Duodenal mucosa (tissue), 2 donors: ENCODE measurements around the gene IBA57.

Experiments used
- H3K27ac ChIP-seq: one replicate; pipeline ENCODE4 v1.7.0; 2013; ENCODE audit warnings: low read depth, low read length
- H3K27me3 ChIP-seq, 2 donors: one replicate each; pipeline ENCODE4 v1.7.0; 2013; ENCODE audit warnings: low read length in 2 of 2, control low read depth in 1 of 2; ENCODE audit not compliant: insufficient read depth in 2 of 2, control insufficient read depth in 1 of 2
- H3K36me3 ChIP-seq, 2 donors: one replicate each; pipeline ENCODE4 v1.7.0; 2013; ENCODE audit warnings: low read length in 2 of 2, control low read depth in 1 of 2; ENCODE audit not compliant: insufficient read depth in 2 of 2, control insufficient read depth in 1 of 2
- H3K4me1 ChIP-seq, 2 donors: one replicate each; pipeline ENCODE4 v1.7.0; 2013; ENCODE audit warnings: low read length in 2 of 2, control low read depth in 1 of 2; ENCODE audit not compliant: insufficient read depth in 2 of 2, control insufficient read depth in 1 of 2
- H3K4me3 ChIP-seq, 2 donors: one replicate each; pipeline ENCODE4 v1.7.0; 2013; ENCODE audit warnings: low read length in 2 of 2, low read depth in 1 of 2
- H3K9ac ChIP-seq, 2 donors: one replicate each; pipeline ENCODE4 v1.7.0; 2013; ENCODE audit warnings: low read length in 2 of 2, low read depth in 1 of 2
- H3K9me3 ChIP-seq, 2 donors: one replicate each; pipeline ENCODE4 v1.7.0; 2013; ENCODE audit warnings: low read length in 2 of 2, control low read depth in 1 of 2; ENCODE audit not compliant: control insufficient read depth in 1 of 2

Gene IBA57

GRCh38 chr1:228150120-228150460, 15.5 kb upstream of the IBA57 start:
- H3K4me3 ChIP-seq, result no peak overlapping the region

GRCh38 chr1:228150461-228151179, 15.0 kb upstream of the IBA57 start:
- H3K27ac ChIP-seq, result no peak overlapping the region
- H3K4me3 ChIP-seq, result no peak overlapping the region
- no peaks in the 10 kb centered on the region for H3K9me3 ChIP-seq
- H3K9ac ChIP-seq, result peak overlapping the region in 1 of 2 donors; percentile 18
- H3K36me3 ChIP-seq, result peaks cover 8 to 32% of the 10 kb centered on the region in 2 donors
- no peaks in the 10 kb centered on the region for H3K27me3 ChIP-seq
- H3K4me1 ChIP-seq, result peaks cover 0 to 8% of the 10 kb centered on the region in 2 donors

More at GRCh38 chr1:228150120-228150460, 15.5 kb upstream of the IBA57 start:
- no peak overlapping the region for H3K9ac ChIP-seq
- H3K4me1 ChIP-seq, result peaks cover 0 to 8% of the 10 kb centered on the region in 2 donors
- peak overlapping the region; percentile 42 for H3K27ac ChIP-seq
- H3K36me3 ChIP-seq, result peaks cover 8 to 36% of the 10 kb centered on the region in 2 donors
- H3K9me3 ChIP-seq, result no peaks in the 10 kb centered on the region
- no peaks in the 10 kb centered on the region for H3K27me3 ChIP-seq

GRCh38 chr1:228151180-228151925, 14.3 kb upstream of the IBA57 start:
- Histone ChIP-seq H3K36me3 (peaks cover 3 to 25% of the 10 kb centered on the region in 2 donors), H3K4me3 (no peak overlapping the region), H3K4me1 (peaks cover 0 to 8% of the 10 kb centered on the region in 2 donors), H3K27me3 (no peaks in the 10 kb centered on the region), H3K9me3 (no peaks in the 10 kb centered on the region), H3K27ac (no peak overlapping the region), H3K9ac (no peak overlapping the region)

GRCh38 chr1:228152097-228152917, 13.3 kb upstream of the IBA57 start:
- no peak overlapping the region for H3K27ac ChIP-seq
- H3K9me3 ChIP-seq, result no peaks in the 10 kb centered on the region
- peaks cover 0 to 16% of the 10 kb centered on the region in 2 donors for H3K36me3 ChIP-seq
- H3K9ac ChIP-seq, result no peak overlapping the region
- no peaks in the 10 kb centered on the region for H3K27me3 ChIP-seq
- no peak overlapping the region for H3K4me3 ChIP-seq
- peaks cover 0 to 8% of the 10 kb centered on the region in 2 donors for H3K4me1 ChIP-seq

- no peak overlapping the region for H3K4me3 ChIP-seq
These were observed 12.7 kb upstream of the IBA57 start for GRCh38 chr1:228152918-228153258.

GRCh38 chr1:228154021-228154669, 11.5 kb upstream of the IBA57 start:
- no peak overlapping the region for H3K27ac ChIP-seq
- no peaks in the 10 kb centered on the region for H3K36me3 ChIP-seq
- no peaks in the 10 kb centered on the region for H3K9me3 ChIP-seq
- no peak overlapping the region for H3K9ac ChIP-seq
- no peak overlapping the region for H3K4me3 ChIP-seq
- peaks cover 0 to 2% of the 10 kb centered on the region in 2 donors for H3K27me3 ChIP-seq
- H3K4me1 ChIP-seq, result peaks cover 0 to 8% of the 10 kb centered on the region in 2 donors

More at GRCh38 chr1:228152918-228153258, 12.7 kb upstream of the IBA57 start:
- H3K36me3 ChIP-seq, result peaks cover 0 to 10% of the 10 kb centered on the region in 2 donors
- no peak overlapping the region for H3K27ac ChIP-seq
- no peaks in the 10 kb centered on the region for H3K27me3 ChIP-seq
- peaks cover 0 to 8% of the 10 kb centered on the region in 2 donors for H3K4me1 ChIP-seq
- H3K9me3 ChIP-seq, result no peaks in the 10 kb centered on the region
- no peak overlapping the region for H3K9ac ChIP-seq

GRCh38 chr1:228154670-228155571, 10.7 kb upstream of the IBA57 start:
- H3K4me1 ChIP-seq, result peaks cover 0 to 8% of the 10 kb centered on the region in 2 donors

GRCh38 chr1:228155596-228156514, 9.7 kb upstream of the IBA57 start:
- H3K36me3 ChIP-seq, result no peaks in the 10 kb centered on the region
- H3K4me3 ChIP-seq, result no peak overlapping the region
- H3K27me3 ChIP-seq, result peaks cover 0 to 2% of the 10 kb centered on the region in 2 donors
- H3K4me1 ChIP-seq, result peaks cover 0 to 8% of the 10 kb centered on the region in 2 donors
- H3K9me3 ChIP-seq, result no peaks in the 10 kb centered on the region
- H3K27ac ChIP-seq, result no peak overlapping the region
- H3K9ac ChIP-seq, result no peak overlapping the region

More at GRCh38 chr1:228154670-228155571, 10.7 kb upstream of the IBA57 start:
- H3K9me3 ChIP-seq, result no peaks in the 10 kb centered on the region
- no peak overlapping the region for H3K27ac ChIP-seq
- H3K9ac ChIP-seq, result no peak overlapping the region
- no peak overlapping the region for H3K4me3 ChIP-seq
- peaks cover 0 to 2% of the 10 kb centered on the region in 2 donors for H3K27me3 ChIP-seq
- no peaks in the 10 kb centered on the region for H3K36me3 ChIP-seq
